ENCODE data around the gene TRIM62.
A peak's percentile ranks its signal among the peaks of the same experiment; 100 is the strongest.
"Not testable (repeated sequence)": the region's sequence is repeated elsewhere in the genome, so short reads cannot be mapped to it uniquely, and the experiment has no call there.

TRIM62 gene

GRCh38 chr1:33136041-33136440 lies 45.8 kb downstream of the TRIM62 start:
- not testable (repeated sequence) for DNase-seq

- no peak for DNase-seq
Observed at GRCh38 chr1:33133478-33134105, 48.3 kb downstream of the TRIM62 start.

- no peak for DNase-seq
Observed at GRCh38 chr1:33132549-33132948, 49.3 kb downstream of the TRIM62 start.

- DNase-seq, result no peak
Observed at GRCh38 chr1:33131191-33131590, 50.7 kb downstream of the TRIM62 start.

GRCh38 chr1:33130297-33130696 lies 51.5 kb downstream of the TRIM62 start:
- no peak for DNase-seq

- no peak for DNase-seq
Observed at GRCh38 chr1:33128781-33129180, 53.1 kb downstream of the TRIM62 start.

GRCh38 chr1:33127001-33127823 lies 54.6 kb downstream of the TRIM62 start:
- peak; percentile 83 for DNase-seq

- DNase-seq, result no peak
Observed at GRCh38 chr1:33126411-33127000, 55.3 kb downstream of the TRIM62 start.

- not testable (repeated sequence) for DNase-seq
Observed at GRCh38 chr1:33124647-33125046, 57.2 kb downstream of the TRIM62 start.

GRCh38 chr1:33123266-33123665 lies 58.6 kb downstream of the TRIM62 start:
- DNase-seq, result no peak

- DNase-seq, result no peak
Observed at GRCh38 chr1:33122483-33123178, 59.2 kb downstream of the TRIM62 start.

GRCh38 chr1:33121728-33122127 lies 60.1 kb downstream of the TRIM62 start:
- DNase-seq, result no peak

GRCh38 chr1:33120436-33121231 lies 61.2 kb downstream of the TRIM62 start:
- no peak for DNase-seq

- DNase-seq, result no peak
Observed at GRCh38 chr1:33119532-33120217, 62.2 kb downstream of the TRIM62 start.

GRCh38 chr1:33119050-33119449 lies 62.8 kb downstream of the TRIM62 start:
- DNase-seq, result no peak

GRCh38 chr1:33118274-33118673 lies 63.6 kb downstream of the TRIM62 start:
- no peak for DNase-seq

GRCh38 chr1:33117440-33118085 lies 64.3 kb downstream of the TRIM62 start:
- DNase-seq, result no peak

GRCh38 chr1:33111965-33112364 lies 69.9 kb downstream of the TRIM62 start:
- no peak for DNase-seq

- no peak for DNase-seq
Observed at GRCh38 chr1:33110477-33110876, 71.4 kb downstream of the TRIM62 start.

GRCh38 chr1:33100119-33100415 lies 81.8 kb downstream of the TRIM62 start:
- not testable (repeated sequence) for DNase-seq
